Adipocyte (in vitro differentiated cells): Measurements from ENCODE around the gene BORCS8.
A peak's percentile ranks its signal among the peaks of the same experiment; 100 is the strongest.
"Not testable (repeated sequence)": the region's sequence is repeated elsewhere in the genome, so short reads cannot be mapped to it uniquely, and the experiment has no call there.

Experiments
- DNase-seq: peaks from one replicate; pipeline ENCODE4 v3.0.0-alpha.2; 2015; ENCODE audit warnings: low read depth
- H3K27me3 ChIP-seq: replicated peaks from 2 replicates; pipeline ENCODE4 v1.7.0; 2013; ENCODE audit warnings: mild to moderate bottlenecking, low read length, moderate library complexity; ENCODE audit not compliant: control insufficient read depth, insufficient read depth
- H3K36me3 ChIP-seq: 2 replicates; pipeline ENCODE4 v1.7.0; 2013; ENCODE audit warnings: low read length, mild to moderate bottlenecking, moderate library complexity; ENCODE audit not compliant: control insufficient read depth, insufficient read depth, severe bottlenecking
- H3K4me1 ChIP-seq: 2 replicates; pipeline ENCODE4 v1.7.0; 2013; ENCODE audit warnings: mild to moderate bottlenecking, low read length, moderate library complexity; ENCODE audit not compliant: control insufficient read depth, insufficient read depth
- H3K4me3 ChIP-seq: 2 replicates; pipeline ENCODE4 v1.7.0; 2013; ENCODE audit warnings: mild to moderate bottlenecking, low read length, moderate library complexity
- H3K9ac ChIP-seq: 2 replicates; pipeline ENCODE4 v1.7.0; 2013; ENCODE audit warnings: mild to moderate bottlenecking, low read length, moderate library complexity
- H3K9me3 ChIP-seq: 2 replicates; pipeline ENCODE4 v1.7.0; 2013; ENCODE audit warnings: mild to moderate bottlenecking, low read length, moderate library complexity; ENCODE audit not compliant: control insufficient read depth

BORCS8 gene

GRCh38 chr19:19173243-19173642 lies 18.7 kb downstream of the BORCS8 start:
- peaks cover 38% of the 10 kb centered on the region for H3K4me1 ChIP-seq
- not testable (repeated sequence) for H3K27me3 ChIP-seq, H3K4me3 ChIP-seq, DNase-seq, H3K9ac ChIP-seq, H3K36me3 ChIP-seq, H3K9me3 ChIP-seq

GRCh38 chr19:19171821-19172532 lies 20.0 kb downstream of the BORCS8 start:
- Histone ChIP-seq H3K4me1 (peaks cover 38% of the 10 kb centered on the region), H3K9me3 (no peaks in the 10 kb centered on the region), H3K36me3 (peaks cover 3% of the 10 kb centered on the region), H3K4me3 (peak overlapping the region; percentile 8), H3K27me3 (no peaks in the 10 kb centered on the region), H3K9ac (peak overlapping the region; percentile 25)
- peak; percentile 90 for DNase-seq

GRCh38 chr19:19170873-19171672 lies 20.9 kb downstream of the BORCS8 start:
- Histone ChIP-seq H3K36me3 (no peaks in the 10 kb centered on the region), H3K9ac (peak overlapping the region; percentile 25), H3K4me1 (peaks cover 38% of the 10 kb centered on the region), H3K27me3 (no peaks in the 10 kb centered on the region), H3K4me3 (no peak overlapping the region), H3K9me3 (no peaks in the 10 kb centered on the region)
- peak; percentile 21 for DNase-seq

- Histone ChIP-seq H3K9me3 (no peaks in the 10 kb centered on the region), H3K27me3 (no peaks in the 10 kb centered on the region)
Measured at GRCh38 chr19:19170053-19170872, 21.7 kb downstream of the BORCS8 start, which contains the start of gene MEF2B. TSS of gene MEF2B (minus strand) at chr19:19170263. CDS start at chr19:19150735, 19,528 bp downstream.

GRCh38 chr19:19169236-19170052 lies 22.5 kb downstream of the BORCS8 start:
- H3K27me3 ChIP-seq, result no peaks in the 10 kb centered on the region
- peak overlapping the region; percentile 56 for H3K4me3 ChIP-seq
- no peaks in the 10 kb centered on the region for H3K9me3 ChIP-seq
- H3K36me3 ChIP-seq, result no peaks in the 10 kb centered on the region
- H3K4me1 ChIP-seq, result peaks cover 33% of the 10 kb centered on the region
- H3K9ac ChIP-seq, result no peak overlapping the region
- DNase-seq, result no peak

More at GRCh38 chr19:19170053-19170872, 21.7 kb downstream of the BORCS8 start, which contains the start of gene MEF2B:
- Histone ChIP-seq H3K36me3 (no peaks in the 10 kb centered on the region), H3K4me3 (peak within 1 kb of the TSS; percentile 56), H3K4me1 (peaks cover 38% of the 10 kb centered on the region), H3K9ac (no peak within 1 kb of the TSS)
- DNase-seq, result peak; percentile 82

GRCh38 chr19:19167612-19168011 lies 24.3 kb downstream of the BORCS8 start:
- DNase-seq, result no peak
- no peak overlapping the region for H3K9ac ChIP-seq
- H3K36me3 ChIP-seq, result no peaks in the 10 kb centered on the region
- no peaks in the 10 kb centered on the region for H3K9me3 ChIP-seq
- H3K27me3 ChIP-seq, result no peaks in the 10 kb centered on the region
- no peak overlapping the region for H3K4me3 ChIP-seq
- peaks cover 23% of the 10 kb centered on the region for H3K4me1 ChIP-seq

GRCh38 chr19:19165396-19165795 lies 26.6 kb downstream of the BORCS8 start:
- Histone ChIP-seq H3K9ac (no peak overlapping the region), H3K4me1 (peaks cover 2% of the 10 kb centered on the region), H3K4me3 (no peak overlapping the region), H3K36me3 (no peaks in the 10 kb centered on the region), H3K27me3 (no peaks in the 10 kb centered on the region), H3K9me3 (no peaks in the 10 kb centered on the region)
- DNase-seq, result no peak

- Histone ChIP-seq H3K36me3 (no peaks in the 10 kb centered on the region), H3K27me3 (no peaks in the 10 kb centered on the region), H3K4me3 (no peak overlapping the region), H3K9me3 (no peaks in the 10 kb centered on the region), H3K4me1 (no peaks in the 10 kb centered on the region), H3K9ac (no peak overlapping the region)
- no peak for DNase-seq
Measured at GRCh38 chr19:19162495-19162894, 29.5 kb downstream of the BORCS8 start.

- Histone ChIP-seq H3K4me1 (no peaks in the 10 kb centered on the region), H3K9ac (no peak overlapping the region), H3K36me3 (no peaks in the 10 kb centered on the region), H3K9me3 (no peaks in the 10 kb centered on the region), H3K4me3 (no peak overlapping the region), H3K27me3 (no peaks in the 10 kb centered on the region)
- DNase-seq, result no peak
Measured at GRCh38 chr19:19160461-19161035, 31.4 kb downstream of the BORCS8 start.

GRCh38 chr19:19159534-19159933 lies 32.4 kb downstream of the BORCS8 start:
- no peak overlapping the region for H3K4me3 ChIP-seq
- no peaks in the 10 kb centered on the region for H3K9me3 ChIP-seq
- H3K27me3 ChIP-seq, result no peaks in the 10 kb centered on the region
- H3K36me3 ChIP-seq, result no peaks in the 10 kb centered on the region
- no peaks in the 10 kb centered on the region for H3K4me1 ChIP-seq
- DNase-seq, result no peak
- no peak overlapping the region for H3K9ac ChIP-seq
